Activated CD4-positive, alpha-beta memory T cell treated with anti-CD3 and anti-CD28 coated beads for 36 hours (primary cell): ENCODE results near the gene FZD2. TPM values are rescaled to one million over a fixed set of nuclear protein-coding genes. Genes with fewer than 3 reads are reported as not detected.
"Not testable (repeated sequence)": the region's sequence is repeated elsewhere in the genome, so short reads cannot be mapped to it uniquely, and the experiment has no call there.

ENCODE experiments used
- CTCF ChIA-PET: fragments of 350-600 bp; sonication (Branson Sonifier 250); formaldehyde crosslinking; loops from one replicate; lab custom pipeline; 2021; ENCODE audit warnings: antibody characterized with exemption, inconsistent platforms; lab: Charles Lee
- POLR2A ChIA-PET: fragments of 350-600 bp; sonication (Branson Sonifier 250); formaldehyde crosslinking; loops from one replicate; lab custom pipeline; 2021; ENCODE audit warnings: antibody characterized with exemption; lab: Charles Lee
- DNase-seq: peaks from one replicate; pipeline ENCODE4 v3.0.0-alpha.2; 2020
- H3K27ac Mint-ChIP-seq: one replicate; pipeline ENCODE4 v1.8.0; 2021; ENCODE audit warnings: mixed read lengths
- H3K27me3 Mint-ChIP-seq: one replicate; pipeline ENCODE4 v1.8.0; 2021; ENCODE audit warnings: mixed read lengths
- H3K36me3 Mint-ChIP-seq: one replicate; pipeline ENCODE4 v1.8.0; 2021; ENCODE audit warnings: mixed read lengths
- H3K4me1 Mint-ChIP-seq: one replicate; pipeline ENCODE4 v1.8.0; 2021; ENCODE audit warnings: low read depth, mixed read lengths
- H3K4me3 Mint-ChIP-seq: one replicate; pipeline ENCODE4 v1.8.0; 2021; ENCODE audit warnings: mild to moderate bottlenecking, mixed read lengths
- H3K9me3 Mint-ChIP-seq: one replicate; pipeline ENCODE4 v1.8.0; 2021; ENCODE audit warnings: mixed read lengths
- intact Hi-C: fragments of 100-400 bp; cut with micrococcal nuclease; formaldehyde crosslinking; loops from one replicate; pipeline ENCODE4 v1.15.1; 2023
- total RNA-seq, 2 experiments: library from RNA; stranded (reverse); gene quantifications; one replicate each; pipeline ENCODE4 v1.2.3, GENCODE V29; 2021

FZD2 gene
- total RNA-seq, 2 experiments from 2014 or later: not detected

DNA sequence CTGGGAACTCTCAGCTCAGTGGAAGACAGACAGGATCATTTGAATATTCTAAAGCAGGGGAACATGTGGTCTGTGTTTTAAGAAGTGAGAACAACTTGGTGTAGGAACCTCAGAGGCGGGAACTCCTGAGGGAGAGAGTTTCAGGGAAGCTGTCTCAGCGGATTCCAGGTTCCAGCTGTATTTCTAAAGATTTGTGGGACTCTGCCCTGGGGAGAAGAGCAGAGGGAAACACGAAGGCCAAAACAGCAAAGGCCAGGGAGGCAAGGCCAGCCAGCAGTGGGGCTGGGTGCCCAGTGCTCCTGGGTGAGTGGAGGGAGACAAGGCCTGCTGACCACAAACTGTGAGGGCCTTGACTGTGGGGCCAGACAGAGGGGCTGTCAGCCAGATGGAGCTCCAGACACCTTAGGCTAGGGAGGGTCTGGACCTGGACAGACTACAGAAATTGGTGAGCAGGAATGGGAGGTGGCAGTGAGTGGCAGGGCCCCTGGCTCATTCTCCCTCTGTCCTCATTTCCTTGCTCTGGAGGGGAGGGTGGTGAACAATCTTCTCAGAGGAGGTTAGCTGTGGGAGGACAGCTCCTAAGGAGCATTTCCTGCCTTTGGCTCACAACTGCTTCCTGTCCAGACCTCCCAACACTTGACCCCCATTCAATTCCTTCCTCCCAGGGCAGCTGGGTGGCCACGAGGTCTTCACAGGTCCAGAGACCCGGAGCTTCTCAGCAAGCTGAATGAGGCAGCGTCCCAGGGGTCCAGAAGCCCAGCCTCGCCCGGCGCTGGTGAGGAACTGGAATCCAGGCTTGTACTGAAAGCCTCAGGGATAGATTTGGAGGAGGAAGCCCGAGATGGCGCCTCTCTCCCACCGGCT is 21.0 kb upstream of the FZD2 start:
- no peaks in the 10 kb centered on the region for H3K9me3 Mint-ChIP-seq

GRCh38 chr17:44537922-44538321 is 19.4 kb upstream of the FZD2 start:
- H3K4me3 Mint-ChIP-seq, H3K9me3 Mint-ChIP-seq, H3K27ac Mint-ChIP-seq, H3K4me1 Mint-ChIP-seq, H3K36me3 Mint-ChIP-seq, POLR2A ChIA-PET, DNase-seq, H3K27me3 Mint-ChIP-seq: not testable (repeated sequence)
- intact Hi-C loops: loop anchor here (10.0 kb wide), 1 partner anchor 327 kb away; no protein-coding TSS in a partner anchor
- CTCF ChIA-PET: interaction anchor here (0.6 to 1.5 kb wide), 2 partner anchors 15 to 114 kb away, joined by 3 to 5 read pairs; no protein-coding TSS in a partner anchor

More for the DNA sequence above, 21.0 kb upstream of the FZD2 start:
- DNase-seq: no peak
- ChIA-PET POLR2A (no interaction called here), CTCF (interaction anchor here (0.7 to 3.5 kb wide), 4 partner anchors 13 to 328 kb away, joined by 3 to 19 read pairs (median 3); no protein-coding TSS in a partner anchor)
- peaks cover 8% of the 10 kb centered on the region for H3K27me3 Mint-ChIP-seq
- no peak overlapping the region for H3K4me3 Mint-ChIP-seq
- no peaks in the 10 kb centered on the region for H3K36me3 Mint-ChIP-seq
- intact Hi-C loops: loop anchor here (10.0 kb wide), 1 partner anchor 328 kb away; no protein-coding TSS in a partner anchor
- no peak overlapping the region for H3K27ac Mint-ChIP-seq
- peaks cover 8% of the 10 kb centered on the region for H3K4me1 Mint-ChIP-seq

- POLR2A ChIA-PET: no interaction called here
- Mint-ChIP-seq H3K27me3 (peaks cover 11% of the 10 kb centered on the region), H3K27ac (no peak overlapping the region), H3K9me3 (no peaks in the 10 kb centered on the region), H3K36me3 (no peaks in the 10 kb centered on the region), H3K4me1 (no peaks in the 10 kb centered on the region), H3K4me3 (no peak overlapping the region)
- CTCF ChIA-PET: interaction anchor here (1.3 kb wide), 1 partner anchor 16 kb away, joined by 5 read pairs; no protein-coding TSS in a partner anchor
- no peak for DNase-seq
- intact Hi-C loops: loop anchor here (10.0 kb wide), 1 partner anchor 325 kb away; no protein-coding TSS in a partner anchor
Measured at GRCh38 chr17:44539673-44540072, 17.6 kb upstream of the FZD2 start.

GRCh38 chr17:44540246-44541084 is 16.8 kb upstream of the FZD2 start:
- H3K4me1 Mint-ChIP-seq: no peaks in the 10 kb centered on the region
- no peaks in the 10 kb centered on the region for H3K9me3 Mint-ChIP-seq
- H3K27me3 Mint-ChIP-seq: peaks cover 15% of the 10 kb centered on the region
- DNase-seq: no peak
- H3K27ac Mint-ChIP-seq: no peak overlapping the region
- ChIA-PET CTCF (interaction anchor here (1.3 kb wide), 1 partner anchor 17 kb away, joined by 5 read pairs; no protein-coding TSS in a partner anchor), POLR2A (no interaction called here)
- H3K36me3 Mint-ChIP-seq: no peaks in the 10 kb centered on the region
- intact Hi-C loops: no loop called here
- H3K4me3 Mint-ChIP-seq: no peak overlapping the region

DNA sequence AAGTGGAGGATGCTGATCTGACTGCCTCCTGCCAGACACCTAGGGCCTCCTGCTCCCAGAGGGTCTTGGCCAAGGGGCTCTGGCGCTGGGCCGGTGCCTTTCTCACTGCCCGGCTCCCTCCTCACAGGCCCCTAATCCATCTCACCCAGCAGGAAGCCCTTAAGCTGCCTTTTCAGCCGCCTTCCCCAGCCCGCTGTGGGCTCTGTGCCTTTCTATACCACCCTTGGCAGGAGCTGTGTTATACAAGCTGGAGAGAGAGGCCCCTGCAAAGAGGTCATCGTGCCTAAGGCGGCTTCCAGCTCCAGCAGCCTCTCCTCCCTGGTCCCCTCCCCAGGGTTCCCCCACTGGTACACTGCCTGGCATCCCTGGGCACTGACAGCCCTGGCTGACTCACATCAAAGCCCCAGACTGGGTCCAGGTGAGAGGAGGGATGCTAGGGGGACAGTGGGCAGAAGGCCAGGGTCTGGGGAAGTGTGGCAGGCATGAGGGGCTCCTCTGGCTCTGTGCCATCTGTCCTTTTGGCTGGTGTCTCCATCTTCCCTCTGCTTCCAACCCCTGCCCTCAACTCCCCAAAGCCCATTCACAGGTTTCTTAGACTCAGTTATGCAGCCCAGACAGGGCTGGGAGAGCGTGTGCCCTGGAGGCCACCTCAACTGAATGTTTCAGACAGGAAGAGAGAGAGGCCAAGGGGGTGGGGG is 15.3 kb upstream of the FZD2 start:
- POLR2A ChIA-PET: interaction anchor here (0.6 kb wide), 1 partner anchor 127 kb away, joined by 5 read pairs; no protein-coding TSS in a partner anchor

DNA sequence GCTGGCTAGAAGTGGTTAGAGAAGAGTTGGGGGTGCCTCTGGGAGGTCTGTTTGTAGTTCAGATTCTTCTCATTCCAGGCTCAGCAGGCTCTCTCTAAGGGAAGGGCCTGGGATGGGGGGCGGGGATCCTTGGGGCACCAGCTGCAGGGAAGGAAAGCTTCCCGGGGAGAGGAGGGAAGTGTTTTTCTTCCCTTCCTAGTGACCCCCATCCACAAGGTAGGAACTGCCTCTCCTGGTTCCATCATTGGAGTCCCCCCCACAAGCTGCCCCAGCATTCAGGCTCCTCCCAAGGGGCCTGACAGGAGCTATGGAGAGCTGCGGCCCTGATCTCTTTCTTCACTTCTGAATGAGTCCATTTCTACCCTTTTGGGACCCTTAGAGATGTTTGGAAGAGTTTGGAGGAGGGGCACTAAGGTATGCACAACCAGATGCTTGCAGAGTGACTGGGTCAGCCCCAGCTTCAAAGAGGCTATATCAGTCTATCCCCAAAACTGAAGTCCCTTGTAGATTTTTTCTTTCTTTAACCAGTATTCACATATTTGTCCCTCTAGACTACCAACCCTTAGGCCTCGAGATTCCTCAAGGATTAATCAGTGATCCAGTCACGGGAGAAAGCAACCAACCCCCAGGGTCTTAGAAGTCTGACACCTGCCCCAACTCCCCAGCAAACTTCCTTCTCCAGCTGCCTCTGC is 13.9 kb upstream of the FZD2 start:
- H3K4me1 Mint-ChIP-seq: no peaks in the 10 kb centered on the region
- H3K27ac Mint-ChIP-seq: no peak overlapping the region
- no peaks in the 10 kb centered on the region for H3K36me3 Mint-ChIP-seq
- intact Hi-C loops: no loop called here
- no peak for DNase-seq
- H3K27me3 Mint-ChIP-seq: peaks cover 25% of the 10 kb centered on the region
- H3K4me3 Mint-ChIP-seq: no peak overlapping the region
- POLR2A ChIA-PET: no interaction called here
- no peaks in the 10 kb centered on the region for H3K9me3 Mint-ChIP-seq
- CTCF ChIA-PET: interaction anchor here (1.3 kb wide), 1 partner anchor 9 kb away, joined by 3 read pairs; no protein-coding TSS in a partner anchor

More for the DNA sequence above, 15.3 kb upstream of the FZD2 start:
- peaks cover 25% of the 10 kb centered on the region for H3K27me3 Mint-ChIP-seq
- H3K9me3 Mint-ChIP-seq: no peaks in the 10 kb centered on the region
- no peaks in the 10 kb centered on the region for H3K36me3 Mint-ChIP-seq
- H3K4me3 Mint-ChIP-seq: no peak overlapping the region
- CTCF ChIA-PET: no interaction called here
- no peak overlapping the region for H3K27ac Mint-ChIP-seq
- no peaks in the 10 kb centered on the region for H3K4me1 Mint-ChIP-seq
- intact Hi-C loops: no loop called here
- no peak for DNase-seq

DNA sequence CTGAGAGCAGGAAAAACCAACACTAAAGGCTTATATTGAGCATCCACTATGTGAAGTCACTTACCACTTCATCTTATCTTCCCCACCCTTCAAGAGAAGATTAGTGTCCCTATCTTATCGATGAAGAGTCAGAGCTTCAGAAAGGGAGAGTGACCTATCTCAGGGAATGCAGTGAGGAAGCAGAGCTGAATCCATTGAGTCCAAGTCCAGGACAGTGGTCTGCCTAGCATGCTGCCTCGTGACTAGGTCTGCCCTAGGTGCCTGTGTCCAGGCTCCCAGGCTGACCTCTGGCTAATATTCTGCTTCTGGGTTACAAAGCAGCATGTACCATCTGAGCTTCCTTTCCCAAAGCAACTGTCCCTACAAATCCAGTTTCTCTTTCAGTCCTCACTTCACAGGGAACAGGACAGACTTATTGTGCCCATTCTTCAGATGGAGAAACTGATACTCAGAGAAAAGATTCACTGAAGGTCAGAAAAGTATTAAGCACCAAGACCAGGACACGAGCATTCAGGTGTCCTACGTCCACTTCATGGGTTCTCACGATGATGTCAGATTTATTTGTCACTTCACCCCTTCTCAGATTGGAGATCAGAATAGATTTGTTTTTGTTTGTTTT is 13.3 kb upstream of the FZD2 start:
- Mint-ChIP-seq H3K4me3 (no peak overlapping the region), H3K4me1 (no peaks in the 10 kb centered on the region), H3K27me3 (peaks cover 27% of the 10 kb centered on the region), H3K9me3 (no peaks in the 10 kb centered on the region), H3K27ac (no peak overlapping the region), H3K36me3 (no peaks in the 10 kb centered on the region)
- POLR2A ChIA-PET: no interaction called here
- CTCF ChIA-PET: interaction anchor here (1.3 kb wide), 2 partner anchors 10 to 12 kb away, joined by 3 read pairs; no protein-coding TSS in a partner anchor
- no peak for DNase-seq
- intact Hi-C loops: no loop called here

DNA sequence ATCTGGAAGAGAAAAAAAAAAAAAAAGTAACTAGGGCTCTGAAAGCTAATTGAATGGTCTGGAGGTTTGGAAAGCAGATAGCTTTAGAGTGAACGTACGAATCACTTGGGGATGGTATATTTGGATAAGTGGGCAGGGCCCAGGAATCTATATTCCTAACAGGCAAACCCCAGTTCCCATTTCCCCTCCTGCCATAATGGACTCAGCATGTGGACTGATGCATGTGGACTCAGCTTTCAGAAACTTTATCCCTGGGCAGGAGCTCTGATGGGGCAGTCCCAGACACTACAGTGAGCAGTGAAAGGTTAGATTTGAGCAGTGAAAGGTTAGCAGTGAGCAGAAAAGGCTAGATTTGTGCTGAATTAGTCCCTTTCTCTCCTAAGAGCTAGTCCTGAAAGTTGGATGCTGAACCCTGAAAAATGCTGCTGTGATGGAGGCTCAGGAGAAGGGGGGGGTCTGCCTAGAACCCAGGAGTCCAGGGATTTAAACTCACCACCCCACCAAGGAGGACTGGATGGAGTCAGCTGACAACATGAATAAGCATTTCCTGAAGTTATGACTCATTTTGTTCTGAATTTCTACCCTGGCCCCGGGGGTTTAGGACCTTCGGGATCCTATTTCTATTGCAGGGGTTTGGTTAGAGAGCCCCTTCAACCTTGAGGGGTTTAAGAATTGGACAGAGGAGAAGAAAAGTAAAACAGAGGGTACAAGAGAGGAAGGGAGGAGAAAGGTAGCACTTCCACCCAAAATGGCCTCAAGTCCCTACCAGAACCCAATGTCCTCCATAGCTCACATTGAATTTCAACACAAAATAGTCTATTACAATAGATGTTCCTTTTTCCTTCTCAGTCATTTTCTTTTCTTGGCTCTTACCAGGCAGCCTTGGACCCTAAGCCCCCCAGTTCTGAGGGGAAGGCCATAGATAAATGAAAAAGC is 10.3 kb upstream of the FZD2 start:
- H3K9me3 Mint-ChIP-seq: no peaks in the 10 kb centered on the region
- intact Hi-C loops: no loop called here
- no peaks in the 10 kb centered on the region for H3K4me1 Mint-ChIP-seq
- H3K27ac Mint-ChIP-seq: no peak overlapping the region
- no peak for DNase-seq
- H3K4me3 Mint-ChIP-seq: no peak overlapping the region
- CTCF ChIA-PET: interaction anchor here (2.1 kb wide), 1 partner anchor 13 kb away, joined by 6 read pairs; no protein-coding TSS in a partner anchor
- H3K27me3 Mint-ChIP-seq: peaks cover 23% of the 10 kb centered on the region
- POLR2A ChIA-PET: no interaction called here
- no peaks in the 10 kb centered on the region for H3K36me3 Mint-ChIP-seq

DNA sequence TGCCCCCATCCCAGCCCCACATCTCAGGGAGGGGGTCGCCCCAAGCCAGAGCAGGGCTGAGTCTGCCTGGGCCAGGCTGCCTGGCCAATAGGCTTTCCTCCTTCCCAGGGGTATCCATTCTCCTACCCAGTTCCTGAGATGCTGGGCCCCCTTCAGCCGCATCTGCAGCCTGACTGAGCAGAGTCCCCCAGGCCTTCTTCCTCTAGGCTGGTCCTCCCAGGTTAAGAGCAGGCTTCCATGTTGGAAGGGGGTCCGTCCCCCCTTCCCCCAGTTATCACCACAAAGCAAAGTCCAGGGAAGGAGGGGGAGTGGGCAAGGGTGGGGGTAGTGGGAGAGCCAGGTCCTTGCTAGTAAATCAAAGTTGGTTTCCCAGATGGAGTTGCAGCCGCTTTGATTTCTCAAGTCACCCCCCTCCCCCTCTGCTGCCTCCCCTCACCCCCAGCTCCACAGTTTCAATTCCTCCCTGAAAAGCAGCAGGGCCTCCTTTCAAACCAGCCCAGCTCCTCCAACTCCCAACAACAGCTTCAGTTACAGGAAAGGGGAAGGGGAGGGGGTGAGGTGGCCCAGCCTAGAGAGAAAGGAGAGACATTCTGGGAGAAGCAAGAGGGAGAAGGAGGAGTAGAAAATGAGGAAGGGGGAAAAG is 9.5 kb upstream of the FZD2 start:
- ChIA-PET CTCF (interaction anchor here (2.1 kb wide), 1 partner anchor 13 kb away, joined by 6 read pairs; no protein-coding TSS in a partner anchor), POLR2A (no interaction called here)
- Mint-ChIP-seq H3K4me3 (no peak overlapping the region), H3K27ac (no peak overlapping the region), H3K36me3 (no peaks in the 10 kb centered on the region), H3K4me1 (no peaks in the 10 kb centered on the region), H3K9me3 (no peaks in the 10 kb centered on the region), H3K27me3 (peaks cover 30% of the 10 kb centered on the region)
- DNase-seq: no peak
- intact Hi-C loops: no loop called here
